ENCODE data around the gene PPP1R26. TPM values are rescaled to one million over a fixed set of nuclear protein-coding genes. Genes with fewer than 3 reads are reported as not detected.

Gene PPP1R26
- total and polyA plus RNA-seq, 2 of the 8 experiments (the other 6 are each of a cell fraction or from before 2014, with no cell fraction given), result 9.8 to 32.7 TPM

DNA sequence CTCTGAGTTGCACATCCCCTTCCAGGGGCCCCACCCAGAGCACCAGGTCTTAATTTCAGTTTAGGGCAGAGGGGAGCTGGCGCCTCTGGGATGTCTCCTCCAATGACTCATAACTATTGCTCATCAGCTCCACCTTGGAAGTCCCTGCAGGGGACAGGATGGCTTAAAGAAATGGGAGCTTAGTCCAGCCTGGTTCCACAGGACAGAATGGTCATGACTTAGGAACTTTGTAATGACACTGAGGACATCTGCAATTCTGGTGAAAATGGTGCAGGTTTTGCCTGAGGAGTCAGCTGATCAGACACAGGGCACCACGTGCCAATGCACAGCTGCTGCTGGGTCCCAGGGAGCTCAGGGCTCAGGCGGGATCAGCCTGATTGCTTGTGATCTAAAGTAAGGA, 16.4 kb upstream of the PPP1R26 start:
- no peak overlapping the region for H2AFZ ChIP-seq (ENCODE audit: low read length)
- DNase-seq (ENCODE audit: low read depth in 1 of 2, low spot score in 2 of 2) (no peak), FAIRE-seq (no peak)
- H4K91ac ChIP-seq (replicated peaks; ENCODE audit: insufficient read length, low read length), result no peak overlapping the region
- no peak overlapping the region for H3K27ac ChIP-seq (ENCODE audit: low read depth, low read length)
- H3K9ac ChIP-seq (replicated peaks in 1 of 4; ENCODE audit: extremely low read depth in 1 of 4, low read depth in 3 of 4, low read length in 3 of 4), result no peak overlapping the region
- H3K4me1 ChIP-seq (replicated peaks in 1 of 4; ENCODE audit: control insufficient read depth in 3 of 4, insufficient read depth in 4 of 4, low read length in 3 of 4), result no peaks in the 10 kb centered on the region
- no peaks in the 10 kb centered on the region for H3K79me2 ChIP-seq (ENCODE audit: control insufficient read depth in 1 of 2, insufficient read depth in 2 of 2, low read length in 2 of 2)
- ChIA-PET POLR2A (ENCODE audit: partially characterized antibody) (interaction anchor here (1.2 kb wide), 1 partner anchor 41 kb away, joined by 3 read pairs; no protein-coding TSS in a partner anchor), CTCF (ENCODE audit: partially characterized antibody) (interaction anchor here (0.7 to 1.4 kb wide), 2 partner anchors 10 to 262 kb away, joined by 3 to 6 read pairs; no protein-coding TSS in a partner anchor)
- H3K18ac ChIP-seq (ENCODE audit: extremely low read depth, low read length), result no peak overlapping the region
- H4K5ac ChIP-seq (ENCODE audit: insufficient read length, low read depth, low read length), result no peak overlapping the region
- 86% methylated on average over 3 of the region's 3 CpGs; no CpG with 5 or more reads in 1 of the 2 experiments for WGBS, 2 experiments (ENCODE audit: extremely low coverage in 1 of 2, insufficient coverage in 1 of 2, insufficient read length in 1 of 2, insufficient replicate concordance in 2 of 2, low coverage in 1 of 2, low lambda C conversion rate in 2 of 2, missing lambda C conversion rate in 1 of 2)
- no peak overlapping the region for H3K23ac ChIP-seq (ENCODE audit: insufficient read length)
- H3K36me3 ChIP-seq (ENCODE audit: control insufficient read depth in 2 of 4, insufficient read depth in 4 of 4, low read length in 3 of 4), result no peaks in the 10 kb centered on the region
- H4K20me1 ChIP-seq (replicated peaks in 1 of 2; ENCODE audit: control insufficient read depth in 1 of 2, insufficient read depth in 2 of 2, low read length in 2 of 2), result no peaks in the 10 kb centered on the region
- H2BK5ac ChIP-seq (ENCODE audit: low read depth, low read length), result no peak overlapping the region
- no peak overlapping the region for H3K4me2 ChIP-seq (ENCODE audit: insufficient read depth in 1 of 2, low read depth in 2 of 2, low read length in 2 of 2)
- no peak overlapping the region for H2BK12ac ChIP-seq (ENCODE audit: low read depth, low read length)
- H3K4ac ChIP-seq (replicated peaks; ENCODE audit: insufficient read length, low read depth, low read length), result no peak overlapping the region
- no peak overlapping the region for H2BK15ac ChIP-seq (ENCODE audit: low read length)
- H2AK5ac ChIP-seq (ENCODE audit: low read depth, low read length), result no peak overlapping the region
- no peaks in the 10 kb centered on the region for H3K23me2 ChIP-seq (ENCODE audit: low read depth, low read length)
- no peak overlapping the region for H3K14ac ChIP-seq (ENCODE audit: insufficient read length)
- no peak overlapping the region for H2BK120ac ChIP-seq (replicated peaks; ENCODE audit: low read depth, low read length)
- H3K56ac ChIP-seq (replicated peaks; ENCODE audit: insufficient read length, low read depth, low read length), result no peak overlapping the region
- no peaks in the 10 kb centered on the region for H3K79me1 ChIP-seq (ENCODE audit: low read depth, low read length)
- H4K8ac ChIP-seq (ENCODE audit: extremely low read depth, insufficient read depth, low read length), result no peak overlapping the region
- no peaks in the 10 kb centered on the region for H3K9me3 ChIP-seq (ENCODE audit: insufficient read depth in 2 of 2, low read depth in 1 of 2, low read length in 1 of 2)
- H3K4me3 ChIP-seq (ENCODE audit: extremely low read depth in 1 of 4, insufficient read depth in 2 of 4, low read depth in 3 of 4, low read length in 4 of 4), result no peak overlapping the region
- no peak overlapping the region for H2BK20ac ChIP-seq (ENCODE audit: low read length)
- H3K27me3 ChIP-seq (replicated peaks in 1 of 4; ENCODE audit: control insufficient read depth in 3 of 4, extremely low read depth in 1 of 4, insufficient read depth in 3 of 4, low read length in 3 of 4), result no peaks in the 10 kb centered on the region
- TF ChIP-seq SP1 (IDR thresholded peaks at IDR 0.05; ENCODE audit: low read depth, low read length), result no peak
- no peak for TF ChIP-seq TEAD4 (IDR thresholded peaks at IDR 0.05; ENCODE audit: low read depth, low read length)
- TF ChIP-seq, protein P1, sequence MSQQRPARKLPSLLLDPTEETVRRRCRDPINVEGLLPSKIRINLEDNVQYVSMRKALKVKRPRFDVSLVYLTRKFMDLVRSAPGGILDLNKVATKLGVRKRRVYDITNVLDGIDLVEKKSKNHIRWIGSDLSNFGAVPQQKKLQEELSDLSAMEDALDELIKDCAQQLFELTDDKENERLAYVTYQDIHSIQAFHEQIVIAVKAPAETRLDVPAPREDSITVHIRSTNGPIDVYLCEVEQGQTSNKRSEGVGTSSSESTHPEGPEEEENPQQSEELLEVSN (IDR thresholded peaks at IDR 0.05), result no peak
- no peak for TF ChIP-seq EZH2 (IDR thresholded peaks at IDR 0.05; ENCODE audit: low read depth, low read length, severe bottlenecking)
- TF ChIP-seq, protein P2, sequence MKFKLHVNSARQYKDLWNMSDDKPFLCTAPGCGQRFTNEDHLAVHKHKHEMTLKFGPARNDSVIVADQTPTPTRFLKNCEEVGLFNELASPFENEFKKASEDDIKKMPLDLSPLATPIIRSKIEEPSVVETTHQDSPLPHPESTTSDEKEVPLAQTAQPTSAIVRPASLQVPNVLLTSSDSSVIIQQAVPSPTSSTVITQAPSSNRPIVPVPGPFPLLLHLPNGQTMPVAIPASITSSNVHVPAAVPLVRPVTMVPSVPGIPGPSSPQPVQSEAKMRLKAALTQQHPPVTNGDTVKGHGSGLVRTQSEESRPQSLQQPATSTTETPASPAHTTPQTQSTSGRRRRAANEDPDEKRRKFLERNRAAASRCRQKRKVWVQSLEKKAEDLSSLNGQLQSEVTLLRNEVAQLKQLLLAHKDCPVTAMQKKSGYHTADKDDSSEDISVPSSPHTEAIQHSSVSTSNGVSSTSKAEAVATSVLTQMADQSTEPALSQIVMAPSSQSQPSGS (IDR thresholded peaks at IDR 0.05; ENCODE audit: low read length), result no peak
- no peak for TF ChIP-seq FOSL1 (IDR thresholded peaks at IDR 0.05; ENCODE audit: insufficient read depth, low read depth, low read length)
